GM12878 (cell line): ENCODE results near the gene ACSM5. TPM values are rescaled to one million over a fixed set of nuclear protein-coding genes. Genes with fewer than 3 reads are reported as not detected.

Experiments
- ATAC-seq: fragments of 200-7000 bp; cut with Tn5 transposase; 3 replicates; pipeline ENCODE4 v1.9.1; 2020; ENCODE audit warnings: mild to moderate bottlenecking, moderate library complexity
- BruUV-seq: library from RNA; stranded (reverse); fragments of 400-500 nt; replicated peaks from 2 replicates; lab custom pipeline; 2021; lab: Mats Ljungman, UMichigan
- CTCF ChIA-PET: fragments of 300-600 bp; sonication (Branson Sonifier 250); formaldehyde crosslinking; extraction: SDS; loops from one replicate; lab custom pipeline; 2021; ENCODE audit warnings: inconsistent platforms; lab: Yijun Ruan, JAX
- POLR2A ChIA-PET: fragments of 350-600 bp; formaldehyde crosslinking; extraction: SDS; loops from one replicate; lab custom pipeline; 2021; ENCODE audit warnings: inconsistent platforms; lab: Charles Lee
- RAD21 ChIA-PET: fragments of 300-600 bp; sonication (Branson Sonifier 250); formaldehyde crosslinking; loops from one replicate; lab custom pipeline; 2023; ENCODE audit warnings: antibody characterized with exemption; ENCODE audit not compliant: unreplicated experiment; lab: Charles Lee
- SMC1A ChIA-PET: fragments of 300-600 bp; sonication (Branson Sonifier 250); formaldehyde crosslinking; loops from one replicate; lab custom pipeline; 2023; ENCODE audit not compliant: unreplicated experiment, uncharacterized antibody; lab: Charles Lee
- DNase-seq: peaks from one replicate; pipeline ENCODE4 v3.0.0-alpha.2; 2011; ENCODE audit warnings: low read depth, low spot score
- FAIRE-seq: peaks from 3 replicates; lab custom pipeline; 2011; peaks lifted over from hg19 to GRCh38; lab: Jason Lieb, UNC
- H2AFZ ChIP-seq: 2 replicates; pipeline ENCODE4 v1.6.0; 2011; ENCODE audit warnings: low read depth, low read length, control low read depth; ENCODE audit not compliant: control insufficient read depth
- H3K27ac ChIP-seq: 2 replicates; pipeline ENCODE4 v1.5.1; 2011; ENCODE audit warnings: control low read depth; ENCODE audit not compliant: control insufficient read depth, insufficient read depth
- H3K27me3 ChIP-seq, 2 experiments: replicated peaks in 1 of 2; 2 replicates each; pipeline versions ENCODE4 v1.6.0 to v1.6.1; 2011; ENCODE audit warnings: low read length in 1 of 2; ENCODE audit not compliant: control insufficient read depth in 2 of 2, insufficient read depth in 2 of 2
- H3K36me3 ChIP-seq, 2 experiments: 2 replicates each; pipeline ENCODE4 v1.5.1; 2011; ENCODE audit warnings: low read length in 1 of 2; ENCODE audit not compliant: control insufficient read depth in 2 of 2, insufficient read depth in 2 of 2
- H3K4me1 ChIP-seq: 2 replicates; pipeline ENCODE4 v1.6.1; 2011; ENCODE audit warnings: mild to moderate bottlenecking, low read length, moderate library complexity, mixed read lengths; ENCODE audit not compliant: control insufficient read depth, insufficient read depth
- H3K4me2 ChIP-seq: 2 replicates; pipeline ENCODE4 v1.6.0; 2011; ENCODE audit warnings: control low read depth; ENCODE audit not compliant: control insufficient read depth, insufficient read depth
- H3K4me3 ChIP-seq: fragments of 200-600 bp; sonication (generic); 2 replicates; pipeline ENCODE4 v1.5.1; 2016
- H3K79me2 ChIP-seq: 2 replicates; pipeline ENCODE4 v1.6.0; 2011; ENCODE audit warnings: low read length; ENCODE audit not compliant: control insufficient read depth, insufficient read depth
- H3K9ac ChIP-seq: 2 replicates; pipeline ENCODE4 v1.8.0; 2011; ENCODE audit warnings: low read length, control low read depth, mixed read lengths; ENCODE audit not compliant: control insufficient read depth, insufficient read depth
- H3K9me3 ChIP-seq: replicated peaks from 3 replicates; pipeline ENCODE4 v1.5.1; 2011; ENCODE audit warnings: mild to moderate bottlenecking, low read length; ENCODE audit not compliant: control insufficient read depth, insufficient read depth
- H4K20me1 ChIP-seq: 2 replicates; pipeline ENCODE4 v1.6.0; 2011; ENCODE audit not compliant: control insufficient read depth, insufficient read depth
- ASH2L ChIP-seq: fragments of 300-600, 200-600 bp; sonication (generic); IDR thresholded peaks from 2 replicates; pipeline ENCODE4 v1.6.1; 2017; ENCODE audit warnings: low read depth, mild to moderate bottlenecking, borderline replicate concordance
- BCL11A ChIP-seq: IDR thresholded peaks from 2 replicates; pipeline ENCODE4 v1.6.1; 2011; ENCODE audit warnings: low read depth, low read length
- CEBPB ChIP-seq, 2 experiments: fragments of 150-350 bp in 1 of 2; IDR thresholded peaks; 2 replicates each; pipeline ENCODE4 v1.6.1; 2012 to 2014; ENCODE audit warnings: low read depth in 2 of 2, low read length in 2 of 2, borderline replicate concordance in 1 of 2, inconsistent platforms in 1 of 2
- NFYB ChIP-seq: IDR thresholded peaks from 2 replicates; pipeline ENCODE4 v1.6.1; 2011; ENCODE audit warnings: low read depth, mild to moderate bottlenecking, low read length, improper control_type of control experiment, moderate library complexity; ENCODE audit not compliant: insufficient read depth
- PAX5 ChIP-seq: IDR thresholded peaks from 2 replicates; pipeline ENCODE4 v1.6.1; 2011; ENCODE audit warnings: low read depth, low read length, borderline replicate concordance
- RB1 ChIP-seq: fragments of 450-650 bp; formaldehyde crosslinking; IDR thresholded peaks from 2 replicates; pipeline ENCODE4 v1.6.1; 2017; ENCODE audit warnings: mild to moderate bottlenecking, borderline replicate concordance
- RELA ChIP-seq: fragments of 450-650 bp; IDR thresholded peaks from 2 replicates; pipeline ENCODE4 v1.8.0; 2014; ENCODE audit warnings: borderline replicate concordance; ENCODE audit not compliant: partially characterized antibody
- WGBS: methylation state at CpG from one replicate; pipeline ENCODE4 v1.1.6; 2016; ENCODE audit warnings: low lambda C conversion rate; ENCODE audit not compliant: insufficient replicate concordance, insufficient coverage; ENCODE audit errors: missing lambda C conversion rate; 5-methylcytosine and 5-hydroxymethylcytosine counted together
- in situ Hi-C: fragments of 300-500 bp; cut with MboI; formaldehyde crosslinking; loops from 9 replicates; pipeline ENCODE4 v1.14.3; 2018; ENCODE audit warnings: mixed read lengths
- intact Hi-C: fragments of 100-400 bp; cut with micrococcal nuclease; formaldehyde crosslinking; loops from one replicate; pipeline ENCODE4 v1.14.2; 2022; ENCODE audit not compliant: unreplicated experiment
- polyA plus RNA-seq, 11 experiments: library from polyadenylated mRNA; depleted of rRNA in 4 of 11; unstranded in 6 of 11; stranded (reverse) in 5 of 11; fragments of >200 nt; fragmentation: Nextera tagmentation in 4 of 11; fragmentation: Illumina TruSeq in 1 of 11; extraction: Ambion mirVana in 4 of 11; extraction: Trizol in 1 of 11; gene quantifications; 1 replicate in 1 of 11; 2 replicates in 10 of 11; pipeline versions ENCODE4 v1.2.1 to v1.2.3, GENCODE V29; 2011 to 2016; ENCODE audit warnings: inconsistent platforms in 2 of 11, missing spikeins in 2 of 11, low read depth in 1 of 11
- total RNA-seq, 4 experiments: library from RNA; depleted of rRNA in 3 of 4; stranded (reverse); fragments of >200 nt in 3 of 4; fragmentation: Illumina TruSeq in 1 of 4; extraction: Trizol in 1 of 4; gene quantifications; 2 replicates each; pipeline versions ENCODE4 v1.2.1 to v1.2.3, GENCODE V29; 2013 to 2021
- TF ChIP-seq, protein P1 (sequence below): fragments of 450-650 bp; IDR thresholded peaks from 2 replicates; pipeline ENCODE4 v1.6.1; 2014; ENCODE audit warnings: mild to moderate bottlenecking
- TF ChIP-seq, protein P2 (sequence below), 3 experiments: IDR thresholded peaks in 2 of 3; conservative IDR thresholded peaks in 1 of 3; 2 replicates each; pipeline ENCODE4 v1.5.1; 2011; ENCODE audit warnings: low read depth in 3 of 3, low read length in 3 of 3, mild to moderate bottlenecking in 3 of 3, control low read depth in 2 of 3, moderate library complexity in 2 of 3, inconsistent platforms in 1 of 3, mixed read lengths in 1 of 3; ENCODE audit not compliant: control insufficient read depth in 2 of 3, insufficient read depth in 1 of 3; ENCODE audit errors: extremely low read depth in 1 of 3

ACSM5 gene
- total and polyA plus RNA-seq, 10 of the 15 experiments (the other 5 are each of a cell fraction or from before 2014, with no cell fraction given), result 0.07 to 0.54 (median 0.26) TPM; not detected in 3

DNA sequence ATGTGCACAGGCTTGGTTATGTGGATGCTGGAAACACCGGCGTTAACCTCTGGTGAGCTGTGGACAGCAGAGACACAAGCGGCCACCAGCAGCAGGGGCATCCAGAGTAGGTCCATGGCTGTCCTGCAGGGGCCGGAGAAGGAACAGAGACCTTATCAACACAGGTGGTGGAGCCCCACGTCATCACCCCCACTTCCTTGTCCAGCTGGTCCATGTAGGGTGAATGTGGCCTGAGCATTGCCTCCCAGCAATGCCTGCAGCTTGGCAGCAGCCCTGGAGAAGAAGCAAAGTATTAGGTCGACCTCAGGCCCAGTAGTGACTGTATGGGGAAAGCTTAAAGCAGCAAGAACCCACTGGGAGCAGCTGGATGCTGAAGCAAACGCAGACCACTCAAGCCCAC is 10.1 kb upstream of the ACSM5 start (continued):
- TF ChIP-seq, protein P1, sequence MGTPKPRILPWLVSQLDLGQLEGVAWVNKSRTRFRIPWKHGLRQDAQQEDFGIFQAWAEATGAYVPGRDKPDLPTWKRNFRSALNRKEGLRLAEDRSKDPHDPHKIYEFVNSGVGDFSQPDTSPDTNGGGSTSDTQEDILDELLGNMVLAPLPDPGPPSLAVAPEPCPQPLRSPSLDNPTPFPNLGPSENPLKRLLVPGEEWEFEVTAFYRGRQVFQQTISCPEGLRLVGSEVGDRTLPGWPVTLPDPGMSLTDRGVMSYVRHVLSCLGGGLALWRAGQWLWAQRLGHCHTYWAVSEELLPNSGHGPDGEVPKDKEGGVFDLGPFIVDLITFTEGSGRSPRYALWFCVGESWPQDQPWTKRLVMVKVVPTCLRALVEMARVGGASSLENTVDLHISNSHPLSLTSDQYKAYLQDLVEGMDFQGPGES, result no peak
- no peak for TF ChIP-seq RELA

DNA sequence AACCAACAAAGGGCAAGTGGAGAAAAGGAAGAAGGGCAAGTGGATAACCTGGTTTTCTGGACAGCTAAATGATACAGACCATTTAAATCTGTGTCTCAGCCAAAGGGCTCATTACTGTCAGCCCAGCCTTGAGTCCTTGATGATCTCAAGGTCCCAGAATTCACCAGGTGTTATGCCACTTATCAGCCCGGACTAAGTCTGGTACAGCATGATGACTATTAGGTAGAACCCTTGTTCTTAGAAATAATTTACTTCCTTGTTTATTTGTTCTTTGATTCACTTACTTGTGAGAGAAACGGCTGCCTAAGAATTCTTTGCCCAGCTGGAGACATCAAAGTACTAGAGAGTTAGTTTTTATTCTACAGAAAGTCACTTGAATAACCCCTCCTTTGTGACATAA is 8.3 kb upstream of the ACSM5 start:
- no peaks in the 10 kb centered on the region for H3K36me3 ChIP-seq
- no peaks in the 10 kb centered on the region for H3K4me1 ChIP-seq
- RAD21 ChIA-PET, result no interaction called here
- in situ Hi-C loops (no loop called here), intact Hi-C loops (no loop called here)
- CTCF ChIA-PET, result interaction anchor here (3.8 kb wide), 1 partner anchor 16 kb away, joined by 15 read pairs; no protein-coding TSS in a partner anchor
- no peak overlapping the region for H3K27ac ChIP-seq
- H4K20me1 ChIP-seq, result no peaks in the 10 kb centered on the region
- DNase-seq (no peak), FAIRE-seq (no peak)
- POLR2A ChIA-PET, result no interaction called here
- TF ChIP-seq BCL11A, result no peak
- TF ChIP-seq PAX5, result no peak
- TF ChIP-seq, all 136 proteins: peak for 0
- Histone ChIP-seq H2AFZ (no peak overlapping the region), H3K9me3 (no peaks in the 10 kb centered on the region), H3K4me3 (no peak overlapping the region), H3K79me2 (no peaks in the 10 kb centered on the region), H3K4me2 (no peak overlapping the region), H3K27me3 (no peaks in the 10 kb centered on the region), H3K9ac (no peak overlapping the region)
- WGBS, result 30% methylated on average over 2 of the region's 2 CpGs
- SMC1A ChIA-PET, result no interaction called here
- ATAC-seq, result no peak
- no TSS peak for BruUV-seq

DNA sequence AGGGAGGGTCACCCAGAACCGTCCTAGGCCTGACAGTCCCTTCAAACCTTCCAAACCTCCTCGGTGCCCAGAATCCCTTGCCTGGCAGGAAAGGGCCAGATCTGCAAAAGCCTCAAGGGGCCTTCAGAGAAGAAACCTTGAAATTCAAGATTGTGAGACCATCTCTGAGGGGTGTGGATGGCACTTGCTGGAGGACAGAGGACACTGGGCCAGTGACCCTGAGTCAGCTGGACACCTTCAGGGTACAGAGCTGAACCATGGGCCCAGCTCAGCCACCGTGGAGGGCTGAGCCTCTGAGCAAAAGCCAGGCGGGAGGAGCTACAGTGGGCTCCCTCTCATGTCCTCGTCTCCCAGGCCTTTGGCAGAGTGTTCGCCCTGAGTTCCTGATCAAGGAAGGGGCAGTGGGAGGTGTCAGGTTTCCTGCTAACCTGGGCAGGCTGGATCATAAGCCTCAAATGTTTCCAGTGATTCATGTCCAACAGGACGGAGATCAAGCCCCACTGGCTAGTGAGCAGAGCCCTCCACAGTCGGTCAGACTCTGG is 7.8 kb upstream of the ACSM5 start:
- no peaks in the 10 kb centered on the region for H3K9me3 ChIP-seq
- H3K36me3 ChIP-seq, result no peaks in the 10 kb centered on the region
- in situ Hi-C loops, result no loop called here
- no peak overlapping the region for H3K4me3 ChIP-seq
- no peaks in the 10 kb centered on the region for H4K20me1 ChIP-seq
- no peak overlapping the region for H3K9ac ChIP-seq
- DNase-seq, result no peak
- WGBS, result 14% methylated on average over 8 of the region's 8 CpGs
- no peak overlapping the region for H3K27ac ChIP-seq
- ChIA-PET POLR2A (no interaction called here), CTCF (interaction anchor here (1.1 kb wide), 1 partner anchor 17 kb away, joined by 3 read pairs; no protein-coding TSS in a partner anchor), RAD21 (no interaction called here), SMC1A (no interaction called here)
- no peaks in the 10 kb centered on the region for H3K27me3 ChIP-seq
- H3K4me1 ChIP-seq, result no peaks in the 10 kb centered on the region
- FAIRE-seq, result no peak
- intact Hi-C loops, result no loop called here
- no peaks in the 10 kb centered on the region for H3K79me2 ChIP-seq
- no peak overlapping the region for H2AFZ ChIP-seq
- H3K4me2 ChIP-seq, result no peak overlapping the region
- no TSS peak for BruUV-seq
- ATAC-seq, result no peak
- TF ChIP-seq ASH2L (no peak), RB1 (no peak), CEBPB (IDR thresholded peaks at IDR 0.05; ENCODE audit: borderline replicate concordance in 1 of 2, low read depth in 2 of 2, low read length in 2 of 2) (no peak), NFYB (no peak)
- TF ChIP-seq, protein P2, sequence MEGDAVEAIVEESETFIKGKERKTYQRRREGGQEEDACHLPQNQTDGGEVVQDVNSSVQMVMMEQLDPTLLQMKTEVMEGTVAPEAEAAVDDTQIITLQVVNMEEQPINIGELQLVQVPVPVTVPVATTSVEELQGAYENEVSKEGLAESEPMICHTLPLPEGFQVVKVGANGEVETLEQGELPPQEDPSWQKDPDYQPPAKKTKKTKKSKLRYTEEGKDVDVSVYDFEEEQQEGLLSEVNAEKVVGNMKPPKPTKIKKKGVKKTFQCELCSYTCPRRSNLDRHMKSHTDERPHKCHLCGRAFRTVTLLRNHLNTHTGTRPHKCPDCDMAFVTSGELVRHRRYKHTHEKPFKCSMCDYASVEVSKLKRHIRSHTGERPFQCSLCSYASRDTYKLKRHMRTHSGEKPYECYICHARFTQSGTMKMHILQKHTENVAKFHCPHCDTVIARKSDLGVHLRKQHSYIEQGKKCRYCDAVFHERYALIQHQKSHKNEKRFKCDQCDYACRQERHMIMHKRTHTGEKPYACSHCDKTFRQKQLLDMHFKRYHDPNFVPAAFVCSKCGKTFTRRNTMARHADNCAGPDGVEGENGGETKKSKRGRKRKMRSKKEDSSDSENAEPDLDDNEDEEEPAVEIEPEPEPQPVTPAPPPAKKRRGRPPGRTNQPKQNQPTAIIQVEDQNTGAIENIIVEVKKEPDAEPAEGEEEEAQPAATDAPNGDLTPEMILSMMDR (IDR thresholded peaks at IDR 0.05 in 2 of 3, conservative IDR thresholded peaks at IDR 0.05 in 1 of 3; ENCODE audit: control insufficient read depth in 2 of 3, extremely low read depth in 1 of 3, insufficient read depth in 1 of 3, low read depth in 3 of 3, low read length in 3 of 3), result no peak
